SKM-1 (cell line): ENCODE data around the gene RNF144B.
"Not testable (repeated sequence)": the region's sequence is repeated elsewhere in the genome, so short reads cannot be mapped to it uniquely, and the experiment has no call there.

Source experiments
- DNase-seq: peaks from one replicate; lab custom pipeline; 2025; ENCODE audit not compliant: unreplicated experiment; lab: John Stamatoyannopoulos, UW

The RNF144B gene

DNA sequence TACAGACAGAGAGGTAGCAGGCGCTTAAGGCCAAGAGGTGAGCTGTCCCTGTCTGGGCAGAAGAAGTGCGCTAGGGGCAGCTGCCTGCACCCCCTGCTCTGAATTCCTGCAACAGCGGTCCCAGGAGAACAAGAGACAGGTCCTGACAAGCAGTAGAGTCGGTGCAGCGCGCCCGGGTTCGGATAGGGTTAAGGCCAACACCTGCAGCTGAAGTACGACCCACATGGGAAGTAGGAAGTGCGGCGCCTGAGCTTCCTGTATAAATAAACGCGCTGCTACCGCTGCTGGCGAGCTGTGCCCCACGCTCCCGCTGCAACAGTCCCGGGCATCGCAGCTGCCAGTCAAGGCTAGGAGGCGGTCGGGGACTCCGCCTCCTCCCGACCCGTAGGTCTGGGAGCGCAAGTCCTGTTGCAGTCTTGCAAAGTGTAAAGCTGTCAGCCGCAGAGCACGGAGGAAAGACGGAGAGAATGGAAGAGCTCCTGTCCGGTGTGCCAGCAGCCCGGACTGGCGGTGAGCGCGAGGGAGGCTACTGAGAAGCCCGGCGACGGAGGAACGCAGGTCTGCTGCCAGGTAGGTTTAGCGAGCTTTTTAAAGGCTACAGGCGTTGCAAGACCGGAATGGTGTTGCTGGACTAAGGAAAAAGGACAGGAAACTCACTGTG, at the start of gene RNF144B:
RNF144B (plus strand) TSS at position 290 of the 661 bp plus-strand sequence. CDS start 12,185 bp downstream, outside the sequence.
- DNase-seq: peak; percentile 72

DNA sequence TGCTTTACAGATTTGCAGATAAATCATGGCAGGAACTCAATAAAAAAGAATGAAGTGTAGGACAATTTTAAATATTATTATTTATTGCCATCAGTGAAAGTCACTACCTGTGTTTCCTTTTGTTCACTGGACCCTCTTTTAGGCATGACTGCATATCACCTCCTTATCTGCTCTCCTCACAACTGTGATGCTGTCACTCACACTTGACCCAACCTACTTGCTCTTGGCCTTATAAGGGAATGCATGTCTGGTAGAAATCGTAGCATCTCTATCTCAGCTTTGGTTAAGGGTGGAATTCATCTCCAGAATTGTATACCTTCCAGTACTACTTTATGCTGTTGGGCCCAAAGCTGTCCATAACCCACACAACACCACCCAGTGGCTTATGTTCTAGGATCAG, 47.6 kb upstream of the RNF144B start:
- no peak for DNase-seq

DNA sequence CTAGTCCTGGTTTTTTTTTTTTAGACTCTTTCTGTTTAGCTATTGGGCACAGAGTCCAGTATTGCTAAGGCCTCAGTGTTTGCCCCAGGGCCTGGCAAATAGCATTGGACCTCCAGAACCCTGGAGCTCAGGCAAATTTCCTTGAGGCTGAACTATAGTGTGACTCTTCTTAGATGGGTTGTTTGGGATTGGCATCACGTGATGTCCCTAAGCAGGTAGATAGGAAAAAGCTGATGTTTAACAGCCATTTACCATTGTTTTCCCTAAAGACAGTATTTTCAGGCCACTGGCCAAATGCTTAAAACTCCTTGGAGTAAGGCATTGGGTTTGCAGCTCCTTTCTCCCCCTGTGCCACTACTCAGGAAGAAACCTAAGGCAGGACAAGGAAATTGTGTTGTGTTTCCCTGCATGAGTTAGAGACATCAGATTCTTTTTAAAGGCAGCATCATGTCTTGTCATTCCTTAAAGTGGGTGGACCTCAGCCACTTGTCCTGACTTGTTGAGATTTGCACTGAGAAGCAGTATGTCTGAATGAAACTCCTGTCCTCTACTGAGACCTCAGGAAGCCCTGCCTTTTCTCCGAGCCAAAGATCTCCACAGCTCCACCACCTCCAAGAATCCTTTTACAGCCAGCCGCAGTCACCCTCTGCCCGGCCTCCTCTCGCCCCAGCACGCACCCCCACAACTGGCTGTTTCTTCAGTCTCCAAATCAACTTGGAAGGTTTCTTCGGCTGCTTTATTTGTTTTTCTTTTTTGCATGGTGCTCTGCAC, 46.2 kb upstream of the RNF144B start:
- no peak for DNase-seq

- no peak for DNase-seq
These were observed 44.9 kb upstream of the RNF144B start for GRCh38 chr6:18342223-18342622.

- no peak for DNase-seq
These were observed 43.4 kb upstream of the RNF144B start for GRCh38 chr6:18343741-18344140.

GRCh38 chr6:18347021-18347577, 40.1 kb upstream of the RNF144B start:
- DNase-seq: no peak

DNA sequence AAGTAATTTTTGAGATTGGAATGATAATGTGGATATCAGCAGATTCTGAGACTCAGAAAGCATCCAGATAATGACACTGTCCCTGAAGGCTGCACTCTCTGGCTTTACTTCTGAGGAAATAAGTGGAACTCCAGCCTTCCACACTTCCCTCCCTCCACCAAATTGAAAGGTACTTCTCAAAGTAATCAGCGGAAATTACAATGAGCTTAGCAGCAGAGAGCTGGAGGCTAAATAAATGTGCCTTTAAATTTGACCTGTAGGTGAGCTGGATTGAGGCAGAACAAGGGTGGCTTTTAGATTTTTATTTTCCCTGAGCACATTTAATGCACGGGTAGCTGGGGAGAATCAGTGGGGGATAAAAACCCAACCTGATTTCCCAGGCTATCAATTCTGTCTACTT, 39.3 kb upstream of the RNF144B start:
- no peak for DNase-seq

DNA sequence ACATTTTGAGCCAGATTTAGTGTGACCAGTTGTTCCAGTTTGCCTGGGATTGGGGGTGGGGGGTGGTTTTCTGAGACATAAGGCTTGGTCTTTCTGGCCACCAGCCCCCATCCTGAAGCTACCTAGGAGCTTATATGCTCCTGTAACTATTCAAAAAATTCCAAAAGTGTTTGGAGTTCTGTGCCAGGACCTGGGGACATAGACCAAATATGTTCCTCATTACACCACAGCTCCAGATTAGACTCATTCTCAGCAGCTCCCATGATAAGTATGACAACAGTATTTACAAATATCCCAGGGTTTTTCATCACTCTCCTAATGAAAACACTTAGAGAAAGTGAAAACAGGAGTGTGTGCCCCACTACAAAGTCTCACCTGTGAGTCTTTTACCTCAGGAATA, 37.8 kb upstream of the RNF144B start:
- DNase-seq: no peak

GRCh38 chr6:18350271-18350670, 36.9 kb upstream of the RNF144B start:
- DNase-seq: no peak

GRCh38 chr6:18350712-18351111, 36.4 kb upstream of the RNF144B start:
- peak; percentile 49 for DNase-seq

GRCh38 chr6:18352001-18352400, 35.1 kb upstream of the RNF144B start:
- DNase-seq: no peak

- DNase-seq: no peak
These were observed 34.3 kb upstream of the RNF144B start for GRCh38 chr6:18352842-18353241.

DNA sequence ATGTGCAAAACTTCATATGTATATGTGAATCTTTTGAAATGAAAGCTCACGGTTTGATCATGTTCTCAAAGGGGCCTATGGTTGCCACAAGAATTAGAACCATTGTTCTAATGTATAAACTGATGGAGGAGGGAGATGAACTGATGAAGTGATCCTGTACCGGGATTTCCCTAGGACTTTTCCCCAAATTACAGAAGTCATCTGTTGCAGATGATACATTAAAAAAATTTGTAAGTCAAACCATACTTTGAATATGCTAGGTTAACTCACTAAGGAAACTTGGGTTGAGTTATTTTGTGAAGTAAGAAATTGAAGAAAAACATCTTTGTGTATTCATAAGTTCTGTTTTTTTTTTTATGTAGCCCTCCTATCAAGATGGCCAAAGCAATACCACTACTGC, 33.9 kb upstream of the RNF144B start:
- no peak for DNase-seq

GRCh38 chr6:18357546-18357945, 29.6 kb upstream of the RNF144B start:
- not testable (repeated sequence) for DNase-seq

GRCh38 chr6:18359237-18359885, 27.8 kb upstream of the RNF144B start:
- DNase-seq: no peak

DNA sequence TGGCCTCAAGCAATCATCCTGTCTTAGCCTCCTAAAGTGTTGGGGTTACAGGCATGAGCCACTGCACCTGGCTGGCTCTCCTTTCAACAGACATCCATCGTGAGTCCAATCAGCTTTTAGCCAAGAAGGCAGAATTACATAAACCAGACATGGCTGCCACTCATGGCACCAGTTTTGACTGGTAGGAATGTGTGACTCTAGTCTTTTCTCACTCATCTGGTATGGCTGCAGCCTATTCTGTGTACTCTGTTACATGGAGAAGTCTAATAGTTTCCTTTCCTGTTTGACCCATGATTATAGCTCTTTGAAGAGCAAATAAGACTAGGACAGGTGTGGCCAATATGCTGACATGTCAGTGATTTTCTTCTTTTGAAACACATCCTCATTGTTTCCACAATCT, 27.0 kb upstream of the RNF144B start:
- DNase-seq: no peak

- no peak for DNase-seq
These were observed 25.0 kb upstream of the RNF144B start for GRCh38 chr6:18362058-18362561.

DNA sequence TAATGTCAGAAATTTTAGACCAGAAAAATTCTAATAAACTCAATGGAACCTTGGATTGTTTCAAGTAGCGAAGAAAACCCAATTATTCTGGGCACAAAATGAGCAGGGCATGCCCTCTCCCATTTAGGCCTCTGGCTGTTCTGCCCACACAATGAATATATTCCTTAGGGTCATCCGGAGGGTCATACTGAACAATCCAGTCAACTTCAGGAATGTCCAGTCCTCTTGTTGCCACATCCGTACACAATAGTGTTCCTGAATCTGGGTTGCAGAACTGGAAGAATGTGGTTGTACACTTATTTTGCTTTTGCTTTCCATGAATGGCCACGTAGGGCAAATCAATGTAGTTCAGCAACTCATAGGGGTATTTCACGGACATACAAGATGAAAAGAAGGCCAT, 23.4 kb upstream of the RNF144B start:
- DNase-seq: no peak

DNA sequence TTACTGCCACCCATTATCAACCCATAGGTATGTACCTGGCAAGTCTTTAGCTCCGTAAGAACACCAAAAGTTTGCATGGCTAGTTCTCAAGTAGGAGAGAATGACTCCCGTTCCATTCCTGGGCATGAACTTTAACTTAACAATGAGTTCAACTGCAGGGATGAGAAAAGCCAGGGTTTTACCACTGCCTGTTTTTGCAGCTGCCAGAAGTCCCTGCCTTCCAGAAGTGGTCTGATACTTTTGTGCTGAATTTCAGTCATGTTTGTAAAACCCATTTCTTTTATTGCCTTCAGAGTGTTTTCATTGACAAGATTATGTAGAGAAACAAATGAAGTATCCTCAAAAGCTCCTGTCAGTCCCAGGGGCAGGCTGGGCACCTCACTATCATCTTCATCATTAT, 22.6 kb upstream of the RNF144B start:
- DNase-seq: not testable (repeated sequence)

GRCh38 chr6:18367371-18367770, 19.8 kb upstream of the RNF144B start:
- no peak for DNase-seq

DNA sequence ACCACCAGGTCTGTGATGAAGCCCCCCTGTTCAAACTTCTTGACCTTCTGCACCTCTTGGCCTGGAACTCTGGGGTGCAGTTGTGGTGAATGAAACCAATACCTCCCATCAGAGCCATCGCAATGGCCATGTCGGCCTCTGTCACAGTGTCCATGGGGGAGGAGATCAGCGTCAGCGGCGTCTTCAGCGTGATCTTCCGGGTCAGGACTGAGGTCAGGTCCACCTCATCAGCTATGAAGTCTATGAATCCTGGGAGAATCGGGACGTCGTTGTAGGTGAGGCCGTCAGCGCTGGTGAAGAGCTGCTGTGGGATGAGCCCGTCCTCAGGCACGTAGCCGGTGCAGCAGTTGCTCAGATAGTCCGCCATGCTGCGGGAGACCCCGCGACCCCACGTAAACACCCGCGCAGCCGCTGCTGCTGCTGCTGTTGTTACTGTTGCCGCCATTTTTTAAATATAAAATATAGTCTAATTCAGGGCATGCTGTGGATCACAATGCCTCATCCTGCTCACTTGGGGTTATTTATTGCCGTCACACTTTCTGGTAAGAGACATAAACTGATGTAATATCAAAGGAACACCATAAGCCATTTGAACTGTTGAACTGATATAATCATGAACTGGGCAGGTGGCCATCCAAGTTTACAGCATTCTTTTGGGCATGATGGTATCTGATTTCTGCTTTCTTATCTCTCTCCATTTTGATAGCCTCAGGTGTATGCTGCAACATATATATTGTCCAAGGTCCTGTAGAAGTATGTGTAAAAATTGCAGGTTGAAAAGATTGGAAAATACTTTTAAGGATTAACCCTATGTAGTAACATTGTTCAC, 18.7 kb upstream of the RNF144B start:
- DNase-seq: no peak
